HG03378 (cell line): ENCODE data around the gene ABHD2.
A peak's percentile ranks its signal among the peaks of the same experiment; 100 is the strongest.

Experiments used
- ATAC-seq: cut with Tn5 transposase; IDR thresholded peaks from one replicate; pipeline ENCODE4 v1.9.1; 2021; ENCODE audit warnings: mild to moderate bottlenecking, moderate library complexity; ENCODE audit not compliant: unreplicated experiment

Gene ABHD2

GRCh38 chr15:89161666-89162065 is 73.4 kb downstream of the ABHD2 start:
- ATAC-seq = no peak

GRCh38 chr15:89163271-89164055 is 75.2 kb downstream of the ABHD2 start:
- ATAC-seq = no peak

- no peak for ATAC-seq
Measured at GRCh38 chr15:89164712-89165211, 76.5 kb downstream of the ABHD2 start.

- no peak for ATAC-seq
Measured at GRCh38 chr15:89165677-89166076, 77.4 kb downstream of the ABHD2 start.

- ATAC-seq = peak; percentile 73
Measured at GRCh38 chr15:89167267-89168176, 79.3 kb downstream of the ABHD2 start.

- ATAC-seq = no peak
Measured at GRCh38 chr15:89168316-89168833, 80.1 kb downstream of the ABHD2 start.

- no peak for ATAC-seq
Measured at GRCh38 chr15:89170364-89170763, 82.1 kb downstream of the ABHD2 start.

GRCh38 chr15:89171136-89172072 is 83.1 kb downstream of the ABHD2 start:
- ATAC-seq = no peak

- ATAC-seq = no peak
Measured at GRCh38 chr15:89172921-89173320, 84.7 kb downstream of the ABHD2 start.

GRCh38 chr15:89174476-89174875 is 86.2 kb downstream of the ABHD2 start:
- ATAC-seq = no peak

GRCh38 chr15:89175617-89176191 is 87.4 kb downstream of the ABHD2 start:
- ATAC-seq = no peak

- ATAC-seq = no peak
Measured at GRCh38 chr15:89177116-89177515, 88.9 kb downstream of the ABHD2 start.

GRCh38 chr15:89177633-89178306 is 89.5 kb downstream of the ABHD2 start:
- no peak for ATAC-seq

- ATAC-seq = no peak
Measured at GRCh38 chr15:89178307-89178977, 90.2 kb downstream of the ABHD2 start.

- ATAC-seq = peak; percentile 46
Measured at GRCh38 chr15:89179966-89180875, 92.0 kb downstream of the ABHD2 start.

- no peak for ATAC-seq
Measured at GRCh38 chr15:89184357-89184756, 96.1 kb downstream of the ABHD2 start.

GRCh38 chr15:89184886-89185526 is 96.8 kb downstream of the ABHD2 start:
- no peak for ATAC-seq
